Loucy (cell line): ENCODE measurements around the gene TACC2.

Source experiments
- H2AFZ ChIP-seq: fragments of 200-600 bp; sonication (generic); 2 replicates; pipeline ENCODE4 v1.6.0; 2016; ENCODE audit warnings: antibody characterized with exemption, mild to moderate bottlenecking, low read length, moderate library complexity
- H3F3A ChIP-seq: fragments of 200-600 bp; 2 replicates; pipeline ENCODE4 v1.6.0; 2016; ENCODE audit warnings: antibody characterized with exemption, low read depth, mild to moderate bottlenecking
- H3K27me3 ChIP-seq: fragments of 200-600 bp; sonication (generic); 2 replicates; pipeline ENCODE4 v1.6.1; 2014; ENCODE audit warnings: low read length, mild to moderate bottlenecking; ENCODE audit not compliant: insufficient read depth, poor library complexity, severe bottlenecking
- H3K36me3 ChIP-seq: fragments of 200-600 bp; sonication (generic); 2 replicates; pipeline ENCODE4 v1.6.1; 2016; ENCODE audit warnings: low read length; ENCODE audit not compliant: insufficient read depth
- H3K4me1 ChIP-seq: fragments of 200-600 bp; sonication (generic); 2 replicates; pipeline ENCODE4 v1.5.1; 2014; ENCODE audit warnings: low read length, mild to moderate bottlenecking; ENCODE audit not compliant: insufficient read depth, poor library complexity, severe bottlenecking
- H3K4me2 ChIP-seq: fragments of 200-600 bp; sonication (generic); 2 replicates; pipeline ENCODE4 v1.6.0; 2014; ENCODE audit warnings: antibody characterized with exemption, low read length, low read depth, mild to moderate bottlenecking; ENCODE audit not compliant: poor library complexity, severe bottlenecking
- H3K4me3 ChIP-seq: fragments of 200-600 bp; sonication (generic); 2 replicates; pipeline ENCODE4 v1.5.1; 2014; ENCODE audit warnings: low read length, mild to moderate bottlenecking, mixed read lengths; ENCODE audit not compliant: poor library complexity, severe bottlenecking
- H3K79me2 ChIP-seq: fragments of 200-600 bp; sonication (generic); 2 replicates; pipeline ENCODE4 v1.6.1; 2014; ENCODE audit warnings: low read length; ENCODE audit not compliant: insufficient read depth
- H3K9ac ChIP-seq: fragments of 200-600 bp; sonication (generic); 2 replicates; pipeline ENCODE4 v1.6.0; 2014; ENCODE audit warnings: mild to moderate bottlenecking, low read depth, low read length, moderate library complexity; ENCODE audit not compliant: poor library complexity, severe bottlenecking
- H3K9me2 ChIP-seq: fragments of 200-600 bp; sonication (generic); replicated peaks from 2 replicates; pipeline ENCODE4 v1.6.1; 2016; ENCODE audit warnings: low read depth, low read length, mixed read lengths
- H3K9me3 ChIP-seq: fragments of 200-600 bp; sonication (generic); 2 replicates; pipeline ENCODE4 v1.6.1; 2014; ENCODE audit warnings: mild to moderate bottlenecking, antibody characterized with exemption, low read length, low read depth; ENCODE audit not compliant: insufficient read depth
- H4K20me1 ChIP-seq: fragments of 200-600 bp; sonication (generic); 2 replicates; pipeline ENCODE4 v1.6.0; 2014; ENCODE audit warnings: antibody characterized with exemption, low read length, mild to moderate bottlenecking; ENCODE audit not compliant: insufficient read depth, poor library complexity, severe bottlenecking
- EZH2phosphoT487 ChIP-seq: fragments of 200-600 bp; IDR thresholded peaks from 2 replicates; pipeline ENCODE4 v1.6.1; 2018; ENCODE audit warnings: antibody characterized with exemption, mild to moderate bottlenecking, moderate library complexity, borderline replicate concordance
- TF ChIP-seq, protein P1 (sequence below): fragments of 200-600 bp; sonication (generic); conservative IDR thresholded peaks from 2 replicates; pipeline ENCODE4 v1.5.1; 2014; ENCODE audit warnings: mild to moderate bottlenecking, antibody characterized with exemption, low read length

The TACC2 gene

DNA sequence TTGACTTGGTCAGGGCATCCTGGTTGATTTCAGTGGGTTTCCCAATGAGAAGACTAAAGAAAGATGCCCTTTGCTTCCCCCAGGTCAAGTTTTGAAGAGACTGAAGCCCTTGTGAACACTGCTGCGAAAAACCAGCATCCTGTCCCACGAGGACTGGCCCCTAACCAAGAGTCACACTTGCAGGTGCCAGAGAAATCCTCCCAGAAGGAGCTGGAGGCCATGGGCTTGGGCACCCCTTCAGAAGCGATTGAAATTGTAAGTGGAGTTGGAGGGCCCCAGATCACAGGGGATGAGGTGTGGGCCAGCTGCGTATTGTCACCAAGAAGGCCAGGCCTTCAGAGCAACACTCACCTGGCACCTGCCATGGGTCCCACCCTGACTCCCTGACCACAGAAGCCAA, 238.8 kb downstream of the TACC2 start:
- TF ChIP-seq, protein P1, sequence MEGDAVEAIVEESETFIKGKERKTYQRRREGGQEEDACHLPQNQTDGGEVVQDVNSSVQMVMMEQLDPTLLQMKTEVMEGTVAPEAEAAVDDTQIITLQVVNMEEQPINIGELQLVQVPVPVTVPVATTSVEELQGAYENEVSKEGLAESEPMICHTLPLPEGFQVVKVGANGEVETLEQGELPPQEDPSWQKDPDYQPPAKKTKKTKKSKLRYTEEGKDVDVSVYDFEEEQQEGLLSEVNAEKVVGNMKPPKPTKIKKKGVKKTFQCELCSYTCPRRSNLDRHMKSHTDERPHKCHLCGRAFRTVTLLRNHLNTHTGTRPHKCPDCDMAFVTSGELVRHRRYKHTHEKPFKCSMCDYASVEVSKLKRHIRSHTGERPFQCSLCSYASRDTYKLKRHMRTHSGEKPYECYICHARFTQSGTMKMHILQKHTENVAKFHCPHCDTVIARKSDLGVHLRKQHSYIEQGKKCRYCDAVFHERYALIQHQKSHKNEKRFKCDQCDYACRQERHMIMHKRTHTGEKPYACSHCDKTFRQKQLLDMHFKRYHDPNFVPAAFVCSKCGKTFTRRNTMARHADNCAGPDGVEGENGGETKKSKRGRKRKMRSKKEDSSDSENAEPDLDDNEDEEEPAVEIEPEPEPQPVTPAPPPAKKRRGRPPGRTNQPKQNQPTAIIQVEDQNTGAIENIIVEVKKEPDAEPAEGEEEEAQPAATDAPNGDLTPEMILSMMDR = no peak
- no peak for TF ChIP-seq EZH2phosphoT487
- no peak overlapping the region for H3K4me3 ChIP-seq
- H3K79me2 ChIP-seq = no peaks in the 10 kb centered on the region
- no peak overlapping the region for H3K9ac ChIP-seq
- no peak overlapping the region for H2AFZ ChIP-seq
- no peak overlapping the region for H3K4me2 ChIP-seq
- H3K27me3 ChIP-seq = no peaks in the 10 kb centered on the region
- no peaks in the 10 kb centered on the region for H3K4me1 ChIP-seq
- no peaks in the 10 kb centered on the region for H3F3A ChIP-seq
- no peaks in the 10 kb centered on the region for H3K36me3 ChIP-seq
- H3K9me2 ChIP-seq = no peaks in the 10 kb centered on the region
- no peaks in the 10 kb centered on the region for H4K20me1 ChIP-seq
- no peaks in the 10 kb centered on the region; the same call in 1 of the 2 replicates for H3K9me3 ChIP-seq

DNA sequence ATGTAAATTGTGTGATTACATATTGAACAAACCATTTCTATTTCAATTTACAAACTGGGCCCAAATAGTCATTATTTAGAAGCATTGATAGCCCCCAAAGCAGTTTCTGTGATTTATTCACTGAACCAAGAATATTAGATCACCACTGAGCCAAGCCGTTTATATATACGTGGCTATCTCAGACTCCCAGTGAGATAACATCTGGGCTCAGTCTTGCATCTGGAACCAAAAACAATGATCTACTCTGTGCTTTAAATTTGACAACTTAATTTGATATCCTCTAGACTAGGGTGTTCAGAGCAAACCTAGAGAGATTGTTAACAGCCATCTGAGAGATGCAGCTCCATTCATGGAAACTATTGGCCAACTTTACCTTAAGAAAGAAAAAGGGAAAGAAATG, 240.7 kb downstream of the TACC2 start:
- no peaks in the 10 kb centered on the region for H3K9me2 ChIP-seq
- no peaks in the 10 kb centered on the region for H3F3A ChIP-seq
- H3K9me3 ChIP-seq = no peaks in the 10 kb centered on the region; the same call in 1 of the 2 replicates
- H3K4me1 ChIP-seq = no peaks in the 10 kb centered on the region
- H3K4me3 ChIP-seq = no peak overlapping the region
- TF ChIP-seq, protein P1 = no peak
- TF ChIP-seq EZH2phosphoT487 = no peak
- H3K36me3 ChIP-seq = no peaks in the 10 kb centered on the region
- no peak overlapping the region for H2AFZ ChIP-seq
- H3K9ac ChIP-seq = no peak overlapping the region
- no peaks in the 10 kb centered on the region for H3K79me2 ChIP-seq
- H3K4me2 ChIP-seq = no peak overlapping the region
- H3K27me3 ChIP-seq = no peaks in the 10 kb centered on the region
- H4K20me1 ChIP-seq = no peaks in the 10 kb centered on the region

DNA sequence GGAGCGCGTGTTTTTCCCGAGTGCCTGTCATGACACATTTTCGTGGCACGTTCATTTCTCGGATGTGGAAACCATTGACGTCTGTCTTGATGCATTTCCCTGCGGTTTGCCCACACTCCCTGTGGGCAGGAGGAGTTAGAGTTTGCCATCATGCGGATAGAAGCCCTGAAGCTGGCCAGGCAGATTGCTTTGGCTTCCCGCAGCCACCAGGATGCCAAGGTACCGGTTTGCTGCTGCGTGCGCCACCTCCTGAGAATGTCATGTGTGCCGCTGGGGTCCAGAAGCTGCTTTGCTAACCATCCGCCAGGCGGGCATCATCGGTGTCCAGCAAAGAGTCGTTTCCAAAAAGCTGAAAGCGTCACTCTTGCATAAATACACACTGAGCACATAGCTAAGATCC, 241.3 kb downstream of the TACC2 start:
- Histone ChIP-seq H3F3A (no peaks in the 10 kb centered on the region), H3K4me2 (no peak overlapping the region), H2AFZ (no peak overlapping the region), H3K9me3 (no peaks in the 10 kb centered on the region; the same call in 1 of the 2 replicates), H3K9ac (no peak overlapping the region), H3K4me3 (no peak overlapping the region), H4K20me1 (no peaks in the 10 kb centered on the region), H3K79me2 (no peaks in the 10 kb centered on the region), H3K27me3 (no peaks in the 10 kb centered on the region), H3K9me2 (no peaks in the 10 kb centered on the region), H3K36me3 (no peaks in the 10 kb centered on the region), H3K4me1 (no peaks in the 10 kb centered on the region)
- TF ChIP-seq EZH2phosphoT487 = no peak

- no peaks in the 10 kb centered on the region for H3F3A ChIP-seq
- no peaks in the 10 kb centered on the region for H3K79me2 ChIP-seq
- TF ChIP-seq, protein P1 = no peak
- TF ChIP-seq EZH2phosphoT487 = no peak
- no peaks in the 10 kb centered on the region for H3K4me1 ChIP-seq
- no peak overlapping the region for H2AFZ ChIP-seq
- H3K4me2 ChIP-seq = no peak overlapping the region
- H3K9me3 ChIP-seq = no peaks in the 10 kb centered on the region; the same call in 1 of the 2 replicates
- H3K4me3 ChIP-seq = no peak overlapping the region
- H3K27me3 ChIP-seq = no peaks in the 10 kb centered on the region
- no peaks in the 10 kb centered on the region for H4K20me1 ChIP-seq
- no peak overlapping the region for H3K9ac ChIP-seq
- H3K9me2 ChIP-seq = no peaks in the 10 kb centered on the region
- H3K36me3 ChIP-seq = no peaks in the 10 kb centered on the region
Measured at GRCh38 chr10:122232769-122233168, 243.8 kb downstream of the TACC2 start.
